Transverse colon (tissue), 4 donors: Measurements from ENCODE around the gene ITPKB. TPM values are rescaled to one million over a fixed set of nuclear protein-coding genes. Genes with fewer than 3 reads are reported as not detected.

Experiments used
- DNase-seq: peaks from one replicate; pipeline ENCODE4 v3.0.0-alpha.2; 2019
- H3K27ac ChIP-seq, 4 donors: fragments of 200-600 bp; sonication (generic); 2 replicates each; pipeline ENCODE4 v1.5.1; 2016 to 2018; ENCODE audit warnings: inconsistent platforms in 4 of 4
- H3K27me3 ChIP-seq: fragments of 200-600 bp; sonication (generic); 2 replicates; pipeline ENCODE4 v1.5.1; 2017; ENCODE audit warnings: inconsistent platforms
- H3K36me3 ChIP-seq, 4 donors: fragments of 200-600 bp; sonication (generic); 2 replicates each; pipeline ENCODE4 v1.5.1; 2017 to 2019; ENCODE audit warnings: inconsistent platforms in 4 of 4
- H3K4me1 ChIP-seq, 4 donors: fragments of 200-600 bp; sonication (generic); 2 replicates each; pipeline ENCODE4 v1.5.1; 2017 to 2020; ENCODE audit warnings: inconsistent platforms in 4 of 4
- H3K4me3 ChIP-seq, 4 donors: fragments of 200-600 bp; sonication (generic); 1 replicate in 1 of 4; 2 replicates in 3 of 4; pipeline versions ENCODE4 v1.5.1 to v1.6.1; 2017 to 2019; ENCODE audit warnings: inconsistent platforms in 4 of 4
- H3K9me3 ChIP-seq, 2 donors: fragments of 200-600 bp; sonication (generic); 2 replicates each; pipeline ENCODE4 v1.5.1; 2017 to 2019; ENCODE audit warnings: inconsistent platforms in 2 of 2
- CTCF ChIP-seq, 5 experiments: fragments of 200-600 bp in 3 of 5; fragments of 450-650 bp in 2 of 5; sonication (generic) in 3 of 5; IDR thresholded peaks; 1 replicate in 2 of 5; 2 replicates in 3 of 5; pipeline ENCODE4 v1.5.1; 2016 to 2017; ENCODE audit warnings: antibody characterized with exemption in 5 of 5, inconsistent platforms in 3 of 5, mild to moderate bottlenecking in 2 of 5, moderate library complexity in 1 of 5
- EP300 ChIP-seq: sonication (generic); formaldehyde crosslinking; IDR thresholded peaks from one replicate; pipeline ENCODE4 v1.6.1; 2017; ENCODE audit warnings: antibody characterized with exemption, low read depth
- POLR2A ChIP-seq: fragments of 450-650 bp; IDR thresholded peaks from one replicate; pipeline ENCODE4 v1.6.1; 2016; ENCODE audit warnings: antibody characterized with exemption, mild to moderate bottlenecking, moderate library complexity
- POLR2AphosphoS5 ChIP-seq, 3 donors: sonication (generic); formaldehyde crosslinking; IDR thresholded peaks; one replicate each; pipeline ENCODE4 v1.6.1; 2016; ENCODE audit warnings: antibody characterized with exemption in 3 of 3
- WGBS, 2 donors: methylation state at CpG; one replicate each; pipeline ENCODE4 v1.1.5; 2018; ENCODE audit warnings: low coverage in 1 of 2; 5-methylcytosine and 5-hydroxymethylcytosine counted together
- in situ Hi-C, 4 donors: fragments of 200-750 bp; cut with MboI; loops; one replicate each; pipeline versions ENCODE4 v1.15.0 to v1.15.1; 2017; ENCODE audit warnings: low sequenced_read_pairs in 3 of 4, low pct_ligation_motif_present in 1 of 4, low pct_unique_long_range_greater_than_20kb in 1 of 4
- intact Hi-C: fragments of 100-400 bp; cut with DNase I; formaldehyde crosslinking; loops from one replicate; pipeline ENCODE4 v1.15.1; 2023; ENCODE audit warnings: low total_unique reads
- total RNA-seq, 4 donors: library from RNA; depleted of rRNA; stranded (reverse); fragments of >200 nt; gene quantifications; one replicate each; pipeline ENCODE4 v1.1.0, GENCODE V29; 2016

ITPKB gene
- total RNA-seq, 4 donors from 2014 or later: 14.3 to 57.6 (median 23.7) TPM

GRCh38 chr1:226692823-226693222 lies 46.3 kb downstream of the ITPKB start:
- no peaks in the 10 kb centered on the region for H3K36me3 ChIP-seq
- in situ Hi-C loops (no loop called here), intact Hi-C loops (loop anchor here (5.0 to 10.0 kb wide), 2 partner anchors 44 to 58 kb away; partner anchors contain the start of gene ITPKB)
- no peak overlapping the region for H3K4me3 ChIP-seq
- H3K9me3 ChIP-seq: no peaks in the 10 kb centered on the region
- DNase-seq: no peak
- H3K27me3 ChIP-seq: no peaks in the 10 kb centered on the region
- H3K4me1 ChIP-seq: peaks cover 34 to 72% (median 45%) of the 10 kb centered on the region in 4 donors
- TF ChIP-seq POLR2A (no peak), POLR2AphosphoS5 (IDR thresholded peaks at IDR 0.05) (no peak)
- peak overlapping the region; percentile 71 to 80 (median 77) for H3K27ac ChIP-seq
- whole genome bisulfite sequencing, 2 donors: 66% methylated on average over 3 of the region's 3 CpGs; no CpG with 5 or more reads in 1 of the 2 donors

- peaks cover 29 to 72% (median 47%) of the 10 kb centered on the region in 4 donors for H3K4me1 ChIP-seq
- in situ Hi-C loops: no loop called here
- WGBS, 2 donors: 84 to 85% methylated on average over 3 to 4 of the region's 4 CpGs
Measured at GRCh38 chr1:226692051-226692792, 46.9 kb downstream of the ITPKB start.

GRCh38 chr1:226691247-226691646 lies 47.8 kb downstream of the ITPKB start:
- H3K27ac ChIP-seq: peak overlapping the region; percentile 71 to 80 (median 77)
- TF ChIP-seq POLR2A: no peak
- TF ChIP-seq EP300: no peak
- in situ Hi-C loops: no loop called here
- H3K36me3 ChIP-seq: no peaks in the 10 kb centered on the region
- no peaks in the 10 kb centered on the region for H3K9me3 ChIP-seq
- 33 to 46% methylated on average over 1 to 4 of the region's 4 CpGs for WGBS, 2 donors
- no peak overlapping the region for H3K4me3 ChIP-seq
- H3K4me1 ChIP-seq: peaks cover 36 to 72% (median 51%) of the 10 kb centered on the region in 4 donors
- intact Hi-C loops: loop anchor here (5.0 to 10.0 kb wide), 2 partner anchors 46 to 56 kb away; partner anchors contain the start of gene ITPKB
- H3K27me3 ChIP-seq: no peaks in the 10 kb centered on the region
- no peak for DNase-seq

More at GRCh38 chr1:226692051-226692792, 46.9 kb downstream of the ITPKB start:
- no peak for DNase-seq
- no peak overlapping the region for H3K4me3 ChIP-seq
- TF ChIP-seq POLR2AphosphoS5 (IDR thresholded peaks at IDR 0.05) (no peak), POLR2A (no peak), EP300 (no peak)
- H3K27ac ChIP-seq: peak overlapping the region; percentile 71 to 80 (median 77)
- intact Hi-C loops: loop anchor here (5.0 to 10.0 kb wide), 2 partner anchors 45 to 57 kb away; partner anchors contain the start of gene ITPKB
- H3K27me3 ChIP-seq: no peaks in the 10 kb centered on the region
- no peaks in the 10 kb centered on the region for H3K36me3 ChIP-seq
- H3K9me3 ChIP-seq: no peaks in the 10 kb centered on the region

GRCh38 chr1:226690460-226690982 lies 48.6 kb downstream of the ITPKB start:
- in situ Hi-C loops: no loop called here
- no peak for DNase-seq

GRCh38 chr1:226688808-226689207 lies 50.3 kb downstream of the ITPKB start:
- in situ Hi-C loops (no loop called here), intact Hi-C loops (no loop called here)
- no peaks in the 10 kb centered on the region for H3K36me3 ChIP-seq
- H3K4me1 ChIP-seq: peaks cover 36 to 82% (median 54%) of the 10 kb centered on the region in 4 donors
- no peaks in the 10 kb centered on the region for H3K9me3 ChIP-seq
- no peak overlapping the region for H3K4me3 ChIP-seq
- TF ChIP-seq EP300: no peak
- TF ChIP-seq POLR2A: no peak
- TF ChIP-seq CTCF (IDR thresholded peaks at IDR 0.05): no peak
- no peak for TF ChIP-seq POLR2AphosphoS5 (IDR thresholded peaks at IDR 0.05)
- DNase-seq: no peak
- WGBS, 2 donors: 57 to 67% methylated on average over 4 of the region's 4 CpGs
- H3K27me3 ChIP-seq: no peaks in the 10 kb centered on the region
- H3K27ac ChIP-seq: peak overlapping the region; percentile 71 to 80 (median 77)

More at GRCh38 chr1:226690460-226690982, 48.6 kb downstream of the ITPKB start:
- no peaks in the 10 kb centered on the region for H3K27me3 ChIP-seq
- 42 to 49% methylated on average over 2 to 8 of the region's 8 CpGs for WGBS, 2 donors
- peaks cover 36 to 80% (median 54%) of the 10 kb centered on the region in 4 donors for H3K4me1 ChIP-seq
- H3K36me3 ChIP-seq: no peaks in the 10 kb centered on the region
- H3K4me3 ChIP-seq: no peak overlapping the region
- intact Hi-C loops: loop anchor here (5.0 to 10.0 kb wide), 2 partner anchors 47 to 56 kb away; partner anchors contain the start of gene ITPKB
- no peak for TF ChIP-seq CTCF (IDR thresholded peaks at IDR 0.05)
- TF ChIP-seq POLR2A: no peak
- TF ChIP-seq EP300: peak; percentile 83
- TF ChIP-seq POLR2AphosphoS5 (IDR thresholded peaks at IDR 0.05): peak; percentile 56 to 71 (median 62)
- H3K27ac ChIP-seq: peak overlapping the region; percentile 71 to 80 (median 77)
- no peaks in the 10 kb centered on the region for H3K9me3 ChIP-seq
